ENCODE measurements around the gene CDH13.

DNA sequence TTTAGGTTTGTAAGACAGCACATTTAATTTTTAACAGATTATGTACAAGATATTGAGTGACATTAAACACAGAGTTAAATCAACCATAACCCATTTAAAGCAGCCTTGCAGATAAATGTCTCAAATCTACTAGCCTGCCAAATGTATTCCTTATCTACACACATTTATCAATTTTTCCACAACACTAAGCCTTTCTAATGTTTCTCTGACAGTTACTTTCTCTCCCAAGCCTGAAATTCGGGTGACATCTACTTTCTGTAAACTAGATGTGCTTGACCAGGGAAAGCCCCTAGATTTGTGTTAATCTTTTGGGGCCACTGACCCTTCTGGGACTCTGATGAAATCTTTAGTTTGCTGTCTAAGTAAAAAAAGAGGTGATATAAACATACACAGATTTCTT is 69.0 kb downstream of the CDH13 start:
- TF ChIP-seq, protein P1, sequence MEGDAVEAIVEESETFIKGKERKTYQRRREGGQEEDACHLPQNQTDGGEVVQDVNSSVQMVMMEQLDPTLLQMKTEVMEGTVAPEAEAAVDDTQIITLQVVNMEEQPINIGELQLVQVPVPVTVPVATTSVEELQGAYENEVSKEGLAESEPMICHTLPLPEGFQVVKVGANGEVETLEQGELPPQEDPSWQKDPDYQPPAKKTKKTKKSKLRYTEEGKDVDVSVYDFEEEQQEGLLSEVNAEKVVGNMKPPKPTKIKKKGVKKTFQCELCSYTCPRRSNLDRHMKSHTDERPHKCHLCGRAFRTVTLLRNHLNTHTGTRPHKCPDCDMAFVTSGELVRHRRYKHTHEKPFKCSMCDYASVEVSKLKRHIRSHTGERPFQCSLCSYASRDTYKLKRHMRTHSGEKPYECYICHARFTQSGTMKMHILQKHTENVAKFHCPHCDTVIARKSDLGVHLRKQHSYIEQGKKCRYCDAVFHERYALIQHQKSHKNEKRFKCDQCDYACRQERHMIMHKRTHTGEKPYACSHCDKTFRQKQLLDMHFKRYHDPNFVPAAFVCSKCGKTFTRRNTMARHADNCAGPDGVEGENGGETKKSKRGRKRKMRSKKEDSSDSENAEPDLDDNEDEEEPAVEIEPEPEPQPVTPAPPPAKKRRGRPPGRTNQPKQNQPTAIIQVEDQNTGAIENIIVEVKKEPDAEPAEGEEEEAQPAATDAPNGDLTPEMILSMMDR (IDR thresholded peaks at IDR 0.05) = no peak
- TF ChIP-seq POLR2A (IDR thresholded peaks at IDR 0.05; ENCODE audit: low read length) = no peak
- no peak for TF ChIP-seq SMC3 (IDR thresholded peaks at IDR 0.05)
